ENCODE data around the gene JADE2. TPM values are rescaled to one million over a fixed set of nuclear protein-coding genes. Genes with fewer than 3 reads are reported as not detected.

Gene JADE2
- total and polyA plus RNA-seq, 2 of the 8 experiments (the other 6 are each of a cell fraction or from before 2014, with no cell fraction given) = 19.2 to 55.8 TPM

GRCh38 chr5:134563221-134563620 lies 37.8 kb downstream of the JADE2 start (continued):
- no peak for TF ChIP-seq USF2 (IDR thresholded peaks at IDR 0.05; ENCODE audit: low read length)

Measured in H1 (cell line).